Activated CD8-positive, alpha-beta T cell treated with anti-CD3 and anti-CD28 coated beads, Interleukin-2, amount 10 ng/mL, durations not matched to agents 7 days and 5 days (primary cell): ENCODE measurements around the gene HCN4. TPM values are rescaled to one million over a fixed set of nuclear protein-coding genes. Genes with fewer than 3 reads are reported as not detected.

Experiments
- ATAC-seq: fragments of 150-1000 bp; cut with Tn5 transposase; one replicate; pipeline ENCODE4 v1.10.0; 2021; ENCODE audit warnings: moderate library complexity
- CTCF ChIA-PET: fragments of 350-600 bp; sonication (Branson Sonifier 250); formaldehyde crosslinking; loops from one replicate; lab custom pipeline; 2021; ENCODE audit warnings: antibody characterized with exemption; lab: Charles Lee
- POLR2A ChIA-PET: fragments of 350-600 bp; sonication (Branson Sonifier 250); formaldehyde crosslinking; loops from one replicate; lab custom pipeline; 2021; ENCODE audit warnings: antibody characterized with exemption; lab: Charles Lee
- DNase-seq: peaks from one replicate; pipeline ENCODE4 v3.0.0-alpha.2; 2020
- H3K27ac Mint-ChIP-seq: one replicate; pipeline ENCODE4 v1.8.0; 2021; ENCODE audit warnings: mild to moderate bottlenecking, mixed read lengths
- H3K27me3 Mint-ChIP-seq: one replicate; pipeline ENCODE4 v1.8.0; 2021; ENCODE audit warnings: low read depth, mixed read lengths
- H3K36me3 Mint-ChIP-seq: one replicate; pipeline ENCODE4 v1.8.0; 2021; ENCODE audit warnings: low read depth, mixed read lengths
- H3K4me1 Mint-ChIP-seq: one replicate; pipeline ENCODE4 v1.8.0; 2021; ENCODE audit warnings: low read depth, mixed read lengths
- H3K4me3 Mint-ChIP-seq: one replicate; pipeline ENCODE4 v1.8.0; 2021; ENCODE audit warnings: mild to moderate bottlenecking, mixed read lengths
- H3K9me3 Mint-ChIP-seq: one replicate; pipeline ENCODE4 v1.8.0; 2022; ENCODE audit warnings: mixed read lengths; ENCODE audit not compliant: insufficient read depth
- total RNA-seq, 2 experiments: library from RNA; stranded (reverse); gene quantifications; one replicate each; pipeline ENCODE4 v1.2.3, GENCODE V29; 2021

HCN4 gene
- total RNA-seq, 2 experiments from 2014 or later, result not detected

- no peak overlapping the region for H3K27ac Mint-ChIP-seq
- no peak overlapping the region for H3K4me3 Mint-ChIP-seq
- ChIA-PET CTCF (no interaction called here), POLR2A (no interaction called here)
- no peaks in the 10 kb centered on the region for H3K4me1 Mint-ChIP-seq
- no peaks in the 10 kb centered on the region for H3K9me3 Mint-ChIP-seq
- no peak for DNase-seq
- ATAC-seq, result no peak
- peaks cover 9% of the 10 kb centered on the region for H3K27me3 Mint-ChIP-seq
- no peaks in the 10 kb centered on the region for H3K36me3 Mint-ChIP-seq
Observed at GRCh38 chr15:73389539-73389938, 20.8 kb upstream of the HCN4 start.

GRCh38 chr15:73388256-73388781 is 19.6 kb upstream of the HCN4 start:
- CTCF ChIA-PET, result no interaction called here
- DNase-seq, result no peak
- no peak overlapping the region for H3K27ac Mint-ChIP-seq
- POLR2A ChIA-PET, result no interaction called here
- no peak overlapping the region for H3K4me3 Mint-ChIP-seq
- ATAC-seq, result no peak
- no peaks in the 10 kb centered on the region for H3K36me3 Mint-ChIP-seq
- H3K4me1 Mint-ChIP-seq, result no peaks in the 10 kb centered on the region
- H3K9me3 Mint-ChIP-seq, result no peaks in the 10 kb centered on the region
- H3K27me3 Mint-ChIP-seq, result peaks cover 9% of the 10 kb centered on the region

GRCh38 chr15:73387507-73388255 is 18.9 kb upstream of the HCN4 start:
- no peaks in the 10 kb centered on the region for H3K36me3 Mint-ChIP-seq
- H3K27me3 Mint-ChIP-seq, result peaks cover 9% of the 10 kb centered on the region
- no peak overlapping the region for H3K4me3 Mint-ChIP-seq
- no peak for DNase-seq
- no peaks in the 10 kb centered on the region for H3K4me1 Mint-ChIP-seq
- CTCF ChIA-PET, result no interaction called here
- H3K9me3 Mint-ChIP-seq, result no peaks in the 10 kb centered on the region
- POLR2A ChIA-PET, result no interaction called here
- no peak for ATAC-seq
- no peak overlapping the region for H3K27ac Mint-ChIP-seq

- no peak overlapping the region for H3K27ac Mint-ChIP-seq
- no peak for DNase-seq
- ATAC-seq, result no peak
- CTCF ChIA-PET, result no interaction called here
- no peaks in the 10 kb centered on the region for H3K36me3 Mint-ChIP-seq
- H3K4me1 Mint-ChIP-seq, result no peaks in the 10 kb centered on the region
- H3K4me3 Mint-ChIP-seq, result no peak overlapping the region
- POLR2A ChIA-PET, result no interaction called here
- no peaks in the 10 kb centered on the region for H3K9me3 Mint-ChIP-seq
- peaks cover 9% of the 10 kb centered on the region for H3K27me3 Mint-ChIP-seq
Observed at GRCh38 chr15:73386886-73387506, 18.2 kb upstream of the HCN4 start.

- Mint-ChIP-seq H3K36me3 (no peaks in the 10 kb centered on the region), H3K9me3 (no peaks in the 10 kb centered on the region), H3K4me3 (no peak overlapping the region), H3K27me3 (peaks cover 9% of the 10 kb centered on the region), H3K27ac (no peak overlapping the region), H3K4me1 (no peaks in the 10 kb centered on the region)
- CTCF ChIA-PET, result no interaction called here
- POLR2A ChIA-PET, result no interaction called here
- ATAC-seq, result no peak
- DNase-seq, result no peak
Observed at GRCh38 chr15:73386238-73386637, 17.5 kb upstream of the HCN4 start.

- POLR2A ChIA-PET, result no interaction called here
- Mint-ChIP-seq H3K27me3 (peaks cover 11% of the 10 kb centered on the region), H3K4me1 (no peaks in the 10 kb centered on the region), H3K4me3 (no peak overlapping the region), H3K36me3 (no peaks in the 10 kb centered on the region), H3K9me3 (no peaks in the 10 kb centered on the region), H3K27ac (no peak overlapping the region)
- CTCF ChIA-PET, result no interaction called here
- ATAC-seq, result no peak
- DNase-seq, result no peak
Observed at GRCh38 chr15:73385205-73385604, 16.4 kb upstream of the HCN4 start.

- no peaks in the 10 kb centered on the region for H3K4me1 Mint-ChIP-seq
- no peak overlapping the region for H3K4me3 Mint-ChIP-seq
Observed at GRCh38 chr15:73383310-73384189, 14.8 kb upstream of the HCN4 start.

GRCh38 chr15:73382115-73382514 is 13.4 kb upstream of the HCN4 start:
- H3K27me3 Mint-ChIP-seq, result peaks cover 11% of the 10 kb centered on the region
- DNase-seq, result no peak
- ATAC-seq, result no peak
- ChIA-PET CTCF (no interaction called here), POLR2A (no interaction called here)
- H3K36me3 Mint-ChIP-seq, result no peaks in the 10 kb centered on the region
- H3K4me1 Mint-ChIP-seq, result no peaks in the 10 kb centered on the region
- H3K4me3 Mint-ChIP-seq, result no peak overlapping the region
- no peak overlapping the region for H3K27ac Mint-ChIP-seq
- H3K9me3 Mint-ChIP-seq, result no peaks in the 10 kb centered on the region

More at GRCh38 chr15:73383310-73384189, 14.8 kb upstream of the HCN4 start:
- ChIA-PET CTCF (no interaction called here), POLR2A (no interaction called here)
- H3K36me3 Mint-ChIP-seq, result no peaks in the 10 kb centered on the region
- no peak for DNase-seq
- no peaks in the 10 kb centered on the region for H3K9me3 Mint-ChIP-seq
- no peak for ATAC-seq
- no peak overlapping the region for H3K27ac Mint-ChIP-seq
- H3K27me3 Mint-ChIP-seq, result peaks cover 11% of the 10 kb centered on the region

GRCh38 chr15:73380661-73381060 is 11.9 kb upstream of the HCN4 start:
- no peaks in the 10 kb centered on the region for H3K36me3 Mint-ChIP-seq
- DNase-seq, result no peak

GRCh38 chr15:73378089-73378488 is 9.3 kb upstream of the HCN4 start:
- POLR2A ChIA-PET, result no interaction called here
- H3K4me3 Mint-ChIP-seq, result no peak overlapping the region

More at GRCh38 chr15:73380661-73381060, 11.9 kb upstream of the HCN4 start:
- ATAC-seq, result no peak
- ChIA-PET POLR2A (no interaction called here), CTCF (no interaction called here)
- no peak overlapping the region for H3K4me3 Mint-ChIP-seq
- peaks cover 9% of the 10 kb centered on the region for H3K27me3 Mint-ChIP-seq
- no peaks in the 10 kb centered on the region for H3K4me1 Mint-ChIP-seq
- H3K27ac Mint-ChIP-seq, result no peak overlapping the region
- H3K9me3 Mint-ChIP-seq, result no peaks in the 10 kb centered on the region

GRCh38 chr15:73375755-73376305 is 7.1 kb upstream of the HCN4 start:
- Mint-ChIP-seq H3K27ac (no peak overlapping the region), H3K9me3 (no peaks in the 10 kb centered on the region), H3K4me3 (no peak overlapping the region), H3K27me3 (peaks cover 15% of the 10 kb centered on the region), H3K36me3 (no peaks in the 10 kb centered on the region), H3K4me1 (no peaks in the 10 kb centered on the region)
- ChIA-PET POLR2A (no interaction called here), CTCF (no interaction called here)
- no peak for ATAC-seq
- no peak for DNase-seq

More at GRCh38 chr15:73378089-73378488, 9.3 kb upstream of the HCN4 start:
- no peaks in the 10 kb centered on the region for H3K9me3 Mint-ChIP-seq
- H3K4me1 Mint-ChIP-seq, result no peaks in the 10 kb centered on the region
- DNase-seq (no peak), ATAC-seq (no peak)
- H3K36me3 Mint-ChIP-seq, result no peaks in the 10 kb centered on the region
- peaks cover 5% of the 10 kb centered on the region for H3K27me3 Mint-ChIP-seq
- H3K27ac Mint-ChIP-seq, result no peak overlapping the region
- CTCF ChIA-PET, result no interaction called here
